ENCODE data around the gene SERP1.
"Not testable (repeated sequence)": the region's sequence is repeated elsewhere in the genome, so short reads cannot be mapped to it uniquely, and the experiment has no call there.

Gene SERP1

DNA sequence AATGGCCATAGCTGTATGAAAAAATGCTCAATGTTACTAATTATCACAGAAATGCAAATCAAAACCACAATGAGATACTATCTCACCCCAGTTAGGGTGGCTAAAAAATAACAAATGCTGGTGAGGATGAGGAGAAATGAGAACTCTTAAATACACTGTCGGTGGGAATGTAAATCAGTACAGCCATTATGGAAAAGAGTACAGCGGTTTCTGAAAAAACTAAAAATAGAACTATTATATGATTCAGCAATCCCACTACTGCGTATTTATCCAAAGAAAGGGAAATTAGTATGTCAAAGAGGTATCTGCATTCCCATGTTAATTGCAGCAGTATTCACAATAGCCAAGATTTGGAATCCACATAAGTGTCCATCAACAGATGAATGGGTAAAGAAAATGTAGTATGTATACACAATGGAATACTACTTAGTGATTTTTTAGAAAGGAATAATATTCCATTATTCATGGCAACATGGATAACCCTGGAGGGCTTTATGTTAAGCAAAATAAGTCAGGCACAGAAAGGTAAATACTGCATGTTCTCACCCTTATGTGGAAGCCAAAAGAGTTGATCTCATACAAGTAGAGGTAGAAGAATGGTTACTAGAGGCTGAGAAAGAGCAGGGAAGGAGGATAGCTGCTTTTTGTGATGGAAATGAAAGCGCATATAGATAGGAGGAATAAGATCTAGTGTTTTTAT lies 35.0 kb downstream of the SERP1 start:
- no peak for DNase-seq (ENCODE audit: low read depth)
- TF ChIP-seq, protein P1, sequence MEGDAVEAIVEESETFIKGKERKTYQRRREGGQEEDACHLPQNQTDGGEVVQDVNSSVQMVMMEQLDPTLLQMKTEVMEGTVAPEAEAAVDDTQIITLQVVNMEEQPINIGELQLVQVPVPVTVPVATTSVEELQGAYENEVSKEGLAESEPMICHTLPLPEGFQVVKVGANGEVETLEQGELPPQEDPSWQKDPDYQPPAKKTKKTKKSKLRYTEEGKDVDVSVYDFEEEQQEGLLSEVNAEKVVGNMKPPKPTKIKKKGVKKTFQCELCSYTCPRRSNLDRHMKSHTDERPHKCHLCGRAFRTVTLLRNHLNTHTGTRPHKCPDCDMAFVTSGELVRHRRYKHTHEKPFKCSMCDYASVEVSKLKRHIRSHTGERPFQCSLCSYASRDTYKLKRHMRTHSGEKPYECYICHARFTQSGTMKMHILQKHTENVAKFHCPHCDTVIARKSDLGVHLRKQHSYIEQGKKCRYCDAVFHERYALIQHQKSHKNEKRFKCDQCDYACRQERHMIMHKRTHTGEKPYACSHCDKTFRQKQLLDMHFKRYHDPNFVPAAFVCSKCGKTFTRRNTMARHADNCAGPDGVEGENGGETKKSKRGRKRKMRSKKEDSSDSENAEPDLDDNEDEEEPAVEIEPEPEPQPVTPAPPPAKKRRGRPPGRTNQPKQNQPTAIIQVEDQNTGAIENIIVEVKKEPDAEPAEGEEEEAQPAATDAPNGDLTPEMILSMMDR (IDR thresholded peaks at IDR 0.05; ENCODE audit: low read depth, low read length, missing control alignments) = no peak
- H3K4me3 ChIP-seq (ENCODE audit: low read depth, low read length) = no peak overlapping the region

DNA sequence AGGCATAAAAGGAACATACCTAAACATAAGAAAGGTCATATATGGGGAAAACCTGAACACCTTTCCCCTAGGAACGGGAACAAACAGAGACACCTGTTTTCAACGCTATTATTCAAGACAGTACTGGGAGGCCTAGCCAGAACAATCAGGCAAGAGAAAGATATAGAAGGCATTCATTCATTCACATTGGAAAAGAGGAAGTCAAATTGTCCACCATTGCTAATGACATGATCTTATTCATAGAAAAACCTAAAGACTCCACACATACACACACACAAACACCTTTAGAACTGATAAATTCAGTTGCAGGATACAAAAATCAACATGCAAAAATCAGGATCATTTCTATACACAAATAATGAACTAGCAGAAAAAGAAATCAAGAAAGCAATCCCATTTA lies 36.5 kb downstream of the SERP1 start:
- DNase-seq (ENCODE audit: low read depth) = no peak
- TF ChIP-seq, protein P1 (IDR thresholded peaks at IDR 0.05; ENCODE audit: low read depth, low read length, missing control alignments) = no peak
- H3K4me3 ChIP-seq (ENCODE audit: low read depth, low read length) = no peak overlapping the region

DNA sequence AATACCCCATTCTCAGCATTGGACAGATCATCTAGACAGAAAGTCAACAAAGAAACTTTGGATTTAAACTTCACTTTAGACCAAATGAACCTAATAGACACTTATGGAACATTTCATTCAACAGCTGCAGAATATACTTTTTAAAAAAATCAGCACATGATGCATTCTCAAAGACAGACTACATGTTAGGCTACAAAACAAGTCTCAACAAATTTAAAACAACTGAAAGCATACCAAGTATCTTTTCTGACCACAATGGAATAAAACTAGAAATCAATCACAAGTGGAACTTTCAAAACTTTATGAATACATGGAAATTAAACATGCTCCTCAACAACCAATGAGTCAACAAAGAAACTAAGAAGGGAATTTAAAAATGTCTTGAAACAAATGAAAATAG lies 37.9 kb downstream of the SERP1 start:
- TF ChIP-seq, protein P1 (IDR thresholded peaks at IDR 0.05; ENCODE audit: low read depth, low read length, missing control alignments) = no peak
- DNase-seq (ENCODE audit: low read depth) = no peak
- H3K4me3 ChIP-seq (ENCODE audit: low read depth, low read length) = no peak overlapping the region

DNA sequence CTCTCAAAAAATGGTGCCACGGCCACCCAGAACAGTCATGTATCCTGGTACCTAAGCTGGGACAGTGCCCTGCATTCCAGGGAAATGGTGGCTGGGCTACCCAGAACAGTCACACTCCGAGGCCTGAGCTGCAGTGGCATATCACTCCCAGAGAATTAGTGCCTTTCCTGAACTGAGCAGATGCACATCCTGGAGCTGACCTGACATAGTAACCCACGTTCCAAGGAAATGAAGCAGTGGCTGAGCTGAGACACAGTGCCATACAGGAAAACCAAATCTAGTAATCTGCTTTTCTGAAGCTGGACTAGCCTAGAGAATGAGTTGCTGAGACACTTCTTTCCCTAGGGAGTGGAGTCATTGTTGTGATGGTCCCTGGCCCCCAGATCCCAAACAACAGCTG lies 41.8 kb downstream of the SERP1 start:
- TF ChIP-seq, protein P1 (IDR thresholded peaks at IDR 0.05; ENCODE audit: low read depth, low read length, missing control alignments) = no peak
- no peak for DNase-seq (ENCODE audit: low read depth)
- no peak overlapping the region for H3K4me3 ChIP-seq (ENCODE audit: low read depth, low read length)

DNA sequence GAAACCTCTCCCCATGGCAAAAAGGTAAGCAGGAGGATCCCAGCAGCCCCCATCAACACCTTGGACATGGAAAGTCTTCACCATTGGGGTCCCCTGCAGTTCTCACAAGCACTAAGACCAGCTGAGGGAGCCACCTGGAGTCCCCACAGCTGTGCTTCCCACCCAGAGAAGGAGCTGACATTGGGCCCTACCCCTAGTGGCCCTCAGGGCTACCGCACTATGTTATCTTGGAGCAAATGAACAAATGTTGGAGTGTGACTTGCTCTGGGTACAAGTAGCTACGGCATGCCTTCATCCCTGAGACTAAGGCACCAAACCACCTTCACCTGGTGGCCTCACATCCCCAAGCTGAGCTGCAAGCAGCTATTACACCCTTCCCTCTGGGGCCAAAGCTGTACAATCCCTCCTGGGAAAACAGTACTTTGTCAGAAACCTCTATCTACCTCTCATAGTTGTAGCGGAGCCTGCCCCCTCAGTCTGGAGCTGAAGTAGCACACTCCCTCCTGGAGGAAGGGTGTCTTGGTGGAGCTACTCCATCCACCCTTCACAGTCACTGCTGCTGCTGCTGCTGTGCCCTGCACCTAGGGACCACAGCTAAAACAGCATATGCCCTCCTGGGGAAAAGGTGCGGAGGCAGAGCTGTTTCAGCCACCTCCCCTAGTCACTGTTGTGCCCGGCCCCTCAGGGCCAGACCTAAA lies 42.7 kb downstream of the SERP1 start:
- DNase-seq (ENCODE audit: low read depth) = no peak

DNA sequence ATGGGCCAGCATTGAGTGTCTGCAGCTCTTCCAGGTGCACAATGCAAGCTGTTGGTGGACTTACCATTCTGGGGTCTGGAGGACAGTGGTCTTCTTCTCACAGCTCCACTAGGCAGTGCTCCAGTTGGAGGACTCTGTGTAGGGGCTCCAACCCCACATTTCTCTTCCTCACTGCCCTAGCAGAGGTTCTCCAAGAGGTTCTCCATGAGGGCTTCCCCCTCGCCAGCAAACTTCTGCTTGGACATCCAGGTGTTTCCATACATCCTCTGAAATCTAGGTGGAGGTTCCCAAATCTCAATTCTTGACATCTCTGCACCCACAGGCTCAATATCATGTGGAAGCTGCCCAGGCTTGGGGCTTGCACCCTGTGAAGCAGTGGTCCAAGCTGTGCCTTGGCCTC lies 45.3 kb downstream of the SERP1 start:
- H3K4me3 ChIP-seq (ENCODE audit: low read depth, low read length); DNase-seq (ENCODE audit: low read depth): not testable (repeated sequence)

More for the DNA sequence above, 42.7 kb downstream of the SERP1 start:
- TF ChIP-seq, protein P1 (IDR thresholded peaks at IDR 0.05; ENCODE audit: low read depth, low read length, missing control alignments) = peak; percentile 24
- H3K4me3 ChIP-seq (ENCODE audit: low read depth, low read length) = no peak overlapping the region

DNA sequence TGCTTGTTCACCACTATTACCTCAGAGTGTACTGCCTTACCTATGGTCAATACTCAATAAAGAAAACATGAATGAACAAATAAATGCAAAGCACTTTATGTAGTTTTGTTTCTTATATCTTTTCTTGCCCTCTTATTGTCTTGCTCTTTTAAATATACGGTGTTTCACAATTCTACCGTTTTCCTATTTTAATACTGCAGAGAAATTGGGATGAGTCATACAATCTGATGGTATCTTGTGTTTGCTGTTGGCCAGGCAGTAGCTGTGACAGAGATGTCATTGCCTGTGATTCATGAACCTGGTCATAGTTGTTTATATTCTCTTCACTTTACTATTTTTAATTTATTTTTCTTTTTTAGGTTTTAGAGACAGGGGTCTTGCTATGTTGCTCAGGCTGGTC lies 48.3 kb downstream of the SERP1 start:
- H3K4me3 ChIP-seq (ENCODE audit: low read depth, low read length) = no peak overlapping the region
- DNase-seq (ENCODE audit: low read depth) = no peak
- TF ChIP-seq, protein P1 (IDR thresholded peaks at IDR 0.05; ENCODE audit: low read depth, low read length, missing control alignments) = no peak
